PC-3 (cell line): Measurements from ENCODE around the gene NUDT5. TPM values are rescaled to one million over a fixed set of nuclear protein-coding genes. Genes with fewer than 3 reads are reported as not detected.

Experiments used
- ATAC-seq: fragments of 200-7000 bp; cut with Tn5 transposase; 2 replicates; pipeline ENCODE4 v1.9.1; 2020; ENCODE audit warnings: mild to moderate bottlenecking, moderate library complexity
- BruUV-seq: library from RNA; stranded (reverse); fragments of 400-500 nt; replicated peaks from 2 replicates; lab custom pipeline; 2021; lab: Mats Ljungman, UMichigan
- CTCF ChIA-PET: fragments of 300-600 bp; sonication (Branson Sonifier 250); formaldehyde crosslinking; loops from one replicate; lab custom pipeline; 2022; ENCODE audit warnings: antibody characterized with exemption; lab: Charles Lee
- POLR2A ChIA-PET: fragments of 300-600 bp; sonication (Branson Sonifier 250); formaldehyde crosslinking; loops from one replicate; lab custom pipeline; 2022; ENCODE audit warnings: antibody characterized with exemption; ENCODE audit not compliant: unreplicated experiment; lab: Charles Lee
- DNase-seq: peaks from one replicate; pipeline ENCODE4 v3.0.0-alpha.2; 2015
- H2AFZ ChIP-seq: fragments of 300-600 bp; sonication (generic); 2 replicates; pipeline ENCODE4 v1.6.0; 2016; ENCODE audit warnings: antibody characterized with exemption, low read length
- H3F3A ChIP-seq: fragments of 300-600 bp; sonication (generic); one replicate; pipeline ENCODE4 v1.6.0; 2017; ENCODE audit warnings: antibody characterized with exemption, low read length, control low read depth, mild to moderate bottlenecking; ENCODE audit not compliant: unreplicated experiment
- H3K27ac ChIP-seq: fragments of 300-600 bp; sonication (generic); 2 replicates; pipeline ENCODE4 v1.5.1; 2016; ENCODE audit warnings: mild to moderate bottlenecking, low read length
- H3K27me3 ChIP-seq: fragments of 300-600 bp; sonication (generic); 2 replicates; pipeline ENCODE4 v1.6.1; 2016; ENCODE audit warnings: low read length, mixed read lengths
- H3K36me3 ChIP-seq: fragments of 300-600 bp; sonication (generic); 2 replicates; pipeline ENCODE4 v1.6.1; 2016; ENCODE audit warnings: low read depth, mixed run types, low read length, mixed read lengths
- H3K4me1 ChIP-seq: fragments of 300-600 bp; sonication (generic); 2 replicates; pipeline ENCODE4 v1.5.1; 2016; ENCODE audit warnings: low read length; ENCODE audit not compliant: insufficient read depth
- H3K4me2 ChIP-seq: fragments of 300-600 bp; sonication (generic); 2 replicates; pipeline ENCODE4 v1.6.0; 2016; ENCODE audit warnings: low read length
- H3K4me3 ChIP-seq: fragments of 300-600 bp; sonication (generic); 2 replicates; pipeline ENCODE4 v1.5.1; 2016; ENCODE audit warnings: mild to moderate bottlenecking, low read length, mixed read lengths
- H3K79me2 ChIP-seq: fragments of 300-600 bp; sonication (generic); 2 replicates; pipeline ENCODE4 v1.6.1; 2017; ENCODE audit warnings: low read length, mixed read lengths
- H3K9ac ChIP-seq: fragments of 300-600 bp; sonication (generic); 2 replicates; pipeline ENCODE4 v1.6.0; 2016; ENCODE audit warnings: mild to moderate bottlenecking, low read length
- H3K9me2 ChIP-seq: fragments of 300-600 bp; sonication (generic); replicated peaks from 2 replicates; pipeline ENCODE4 v1.6.1; 2016; ENCODE audit warnings: mixed run types, low read length, mixed read lengths
- H3K9me3 ChIP-seq: fragments of 300-600 bp; sonication (generic); 2 replicates; pipeline ENCODE4 v1.6.1; 2016; ENCODE audit warnings: low read length, mixed read lengths
- H4K20me1 ChIP-seq: fragments of 300-600 bp; sonication (generic); 2 replicates; pipeline ENCODE4 v1.6.1; 2016; ENCODE audit warnings: low read length, mixed read lengths
- EZH2 ChIP-seq: fragments of 300-600 bp; sonication (generic); IDR thresholded peaks from one replicate; pipeline ENCODE4 v1.6.1; 2017; ENCODE audit warnings: antibody characterized with exemption, mild to moderate bottlenecking, low read length; ENCODE audit not compliant: unreplicated experiment
- EZH2phosphoT487 ChIP-seq: fragments of 300-600 bp; sonication (generic); IDR thresholded peaks from 2 replicates; pipeline ENCODE4 v1.6.1; 2018; ENCODE audit warnings: mild to moderate bottlenecking, antibody characterized with exemption, low read length, borderline replicate concordance
- intact Hi-C: fragments of 100-400 bp; cut with micrococcal nuclease; formaldehyde crosslinking; loops from 2 replicates; pipeline ENCODE4 v1.9.0; 2023
- total RNA-seq: library from RNA; depleted of rRNA; stranded (reverse); fragments of >200 nt; gene quantifications from 2 replicates; pipeline ENCODE4 v1.2.3, GENCODE V29; 2014
- TF ChIP-seq, protein P1 (sequence below): fragments of 300-600 bp; sonication (generic); conservative IDR thresholded peaks from 2 replicates; pipeline ENCODE4 v1.5.1; 2017; ENCODE audit warnings: antibody characterized with exemption, low read depth, mild to moderate bottlenecking, low read length

NUDT5 gene
- total RNA-seq, 1 experiment from 2014 or later, result 39.3 TPM

DNA sequence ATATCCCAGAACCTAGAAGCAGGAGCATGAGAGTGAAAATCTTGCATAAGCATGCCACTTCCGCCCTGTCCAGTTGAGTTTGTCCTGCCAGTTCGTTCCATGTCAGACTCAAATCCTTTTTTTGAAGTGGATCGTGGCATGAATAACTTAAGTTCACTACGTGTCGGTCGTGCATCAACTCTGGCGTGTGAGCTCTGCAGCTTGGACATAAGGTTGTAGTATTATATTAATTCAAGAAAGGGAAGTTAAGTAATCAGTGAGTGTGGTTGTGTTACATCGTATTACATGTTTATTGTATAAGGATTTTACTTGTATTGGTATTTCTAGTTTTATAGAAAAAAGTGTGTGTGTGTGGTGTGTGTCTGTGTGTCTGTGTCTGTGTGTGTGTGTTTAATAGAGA lies 23.3 kb upstream of the NUDT5 start:
- peaks cover 20% of the 10 kb centered on the region for H3K36me3 ChIP-seq
- no peak overlapping the region for H3K4me3 ChIP-seq
- TF ChIP-seq, protein P1, sequence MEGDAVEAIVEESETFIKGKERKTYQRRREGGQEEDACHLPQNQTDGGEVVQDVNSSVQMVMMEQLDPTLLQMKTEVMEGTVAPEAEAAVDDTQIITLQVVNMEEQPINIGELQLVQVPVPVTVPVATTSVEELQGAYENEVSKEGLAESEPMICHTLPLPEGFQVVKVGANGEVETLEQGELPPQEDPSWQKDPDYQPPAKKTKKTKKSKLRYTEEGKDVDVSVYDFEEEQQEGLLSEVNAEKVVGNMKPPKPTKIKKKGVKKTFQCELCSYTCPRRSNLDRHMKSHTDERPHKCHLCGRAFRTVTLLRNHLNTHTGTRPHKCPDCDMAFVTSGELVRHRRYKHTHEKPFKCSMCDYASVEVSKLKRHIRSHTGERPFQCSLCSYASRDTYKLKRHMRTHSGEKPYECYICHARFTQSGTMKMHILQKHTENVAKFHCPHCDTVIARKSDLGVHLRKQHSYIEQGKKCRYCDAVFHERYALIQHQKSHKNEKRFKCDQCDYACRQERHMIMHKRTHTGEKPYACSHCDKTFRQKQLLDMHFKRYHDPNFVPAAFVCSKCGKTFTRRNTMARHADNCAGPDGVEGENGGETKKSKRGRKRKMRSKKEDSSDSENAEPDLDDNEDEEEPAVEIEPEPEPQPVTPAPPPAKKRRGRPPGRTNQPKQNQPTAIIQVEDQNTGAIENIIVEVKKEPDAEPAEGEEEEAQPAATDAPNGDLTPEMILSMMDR, result no peak
- TF ChIP-seq EZH2phosphoT487 (no peak), EZH2 (no peak)
- no peak overlapping the region for H3K4me2 ChIP-seq
- ChIA-PET CTCF (no interaction called here), POLR2A (no interaction called here)
- BruUV-seq, result no TSS peak
- H3K27me3 ChIP-seq, result no peaks in the 10 kb centered on the region
- H3K9me2 ChIP-seq, result no peaks in the 10 kb centered on the region
- ATAC-seq (no peak), DNase-seq (no peak)
- intact Hi-C loops, result no loop called here
- 0 out of 2 replicates have a peak, but pooled peaks cover 8% of the 10 kb centered on the region for H3K4me1 ChIP-seq
- no peak overlapping the region for H3K9ac ChIP-seq
- no peaks in the 10 kb centered on the region for H3K9me3 ChIP-seq
- no peak overlapping the region for H3K27ac ChIP-seq
- no peaks in the 10 kb centered on the region for H3F3A ChIP-seq
- H2AFZ ChIP-seq, result no peak overlapping the region
- peaks cover 3% of the 10 kb centered on the region; the same call in 1 of the 2 replicates for H3K79me2 ChIP-seq
- no peaks in the 10 kb centered on the region for H4K20me1 ChIP-seq

- peaks cover 27% of the 10 kb centered on the region for H3K36me3 ChIP-seq
- peaks cover 3% of the 10 kb centered on the region; the same call in 1 of the 2 replicates for H3K79me2 ChIP-seq
- H3K9me2 ChIP-seq, result no peaks in the 10 kb centered on the region
- no peaks in the 10 kb centered on the region for H3F3A ChIP-seq
- ATAC-seq (no peak), DNase-seq (peak; percentile 28)
- TF ChIP-seq, protein P1, result peak; percentile 68
- TF ChIP-seq EZH2phosphoT487, result no peak
- H3K4me3 ChIP-seq, result no peak overlapping the region
- no peaks in the 10 kb centered on the region for H3K9me3 ChIP-seq
- H3K4me1 ChIP-seq, result no peaks in the 10 kb centered on the region
- no peak overlapping the region for H2AFZ ChIP-seq
- H3K27ac ChIP-seq, result no peak overlapping the region
- CTCF ChIA-PET, result no interaction called here
- no TSS peak for BruUV-seq
- H4K20me1 ChIP-seq, result no peaks in the 10 kb centered on the region
- no peak overlapping the region for H3K4me2 ChIP-seq
- no peak overlapping the region for H3K9ac ChIP-seq
- H3K27me3 ChIP-seq, result no peaks in the 10 kb centered on the region
- intact Hi-C loops, result no loop called here
- POLR2A ChIA-PET, result no interaction called here
These were observed 19.1 kb upstream of the NUDT5 start for GRCh38 chr10:12214763-12215218.

DNA sequence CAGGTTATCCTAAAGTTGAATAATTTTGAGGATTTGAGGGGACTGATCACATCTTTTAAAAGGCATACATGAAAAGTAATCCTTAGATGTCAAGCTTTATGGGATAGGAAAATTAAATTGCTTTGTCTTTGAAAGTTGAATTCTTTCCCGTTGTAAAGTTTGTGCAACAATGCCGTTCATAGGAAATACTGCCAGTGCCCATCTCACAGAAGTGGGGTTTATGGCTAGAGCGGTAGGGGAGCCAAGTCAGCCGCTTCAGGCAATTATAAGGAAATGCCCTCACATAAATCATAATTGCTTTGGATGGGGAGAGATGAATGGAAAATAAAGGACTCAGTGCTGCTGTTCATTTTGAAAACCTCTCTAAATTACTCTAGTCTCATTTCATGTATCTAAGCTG lies 18.4 kb upstream of the NUDT5 start:
- Histone ChIP-seq H3K9me2 (no peaks in the 10 kb centered on the region), H3K4me1 (no peaks in the 10 kb centered on the region), H4K20me1 (no peaks in the 10 kb centered on the region), H2AFZ (no peak overlapping the region), H3F3A (no peaks in the 10 kb centered on the region), H3K36me3 (peaks cover 27% of the 10 kb centered on the region), H3K27ac (no peak overlapping the region), H3K27me3 (no peaks in the 10 kb centered on the region), H3K4me2 (no peak overlapping the region), H3K79me2 (peaks cover 3% of the 10 kb centered on the region; the same call in 1 of the 2 replicates), H3K9ac (no peak overlapping the region), H3K4me3 (no peak overlapping the region), H3K9me3 (no peaks in the 10 kb centered on the region)
- no peak for DNase-seq
- TF ChIP-seq EZH2phosphoT487 (no peak), EZH2 (no peak)
- TF ChIP-seq, protein P1, result no peak
- ATAC-seq, result no peak
- intact Hi-C loops, result no loop called here
- ChIA-PET CTCF (no interaction called here), POLR2A (no interaction called here)
- BruUV-seq, result no TSS peak
